Natural killer cell (primary cell): ENCODE measurements around the gene TOLLIP. TPM values are rescaled to one million over a fixed set of nuclear protein-coding genes. Genes with fewer than 3 reads are reported as not detected.
A peak's percentile ranks its signal among the peaks of the same experiment; 100 is the strongest.

Source experiments
- ATAC-seq, 3 donors: fragments of 150-1000 bp in 2 of 3; fragments of 200-7000 bp in 1 of 3; cut with Tn5 transposase; 1 replicate in 1 of 3; 2 replicates in 2 of 3; pipeline ENCODE4 v1.10.0; 2021; ENCODE audit warnings: mild to moderate bottlenecking in 2 of 3, moderate library complexity in 2 of 3
- DNase-seq, 2 donors: peaks; one replicate each; pipeline versions ENCODE4 v3.0.0 to v3.0.0-alpha.2; 2013 to 2021; ENCODE audit warnings: mixed read lengths in 1 of 2
- H3K27ac ChIP-seq: one replicate; pipeline ENCODE4 v1.5.1; 2013; ENCODE audit warnings: mild to moderate bottlenecking, low read length
- H3K27me3 ChIP-seq: one replicate; pipeline ENCODE4 v1.6.1; 2013; ENCODE audit warnings: low read length; ENCODE audit not compliant: control insufficient read depth, insufficient read depth
- H3K36me3 ChIP-seq: one replicate; pipeline ENCODE4 v1.6.1; 2013; ENCODE audit warnings: low read length; ENCODE audit not compliant: control insufficient read depth, insufficient read depth
- H3K4me1 ChIP-seq: one replicate; pipeline ENCODE4 v1.6.1; 2013; ENCODE audit warnings: low read length; ENCODE audit not compliant: control insufficient read depth, insufficient read depth
- H3K4me3 ChIP-seq: one replicate; pipeline ENCODE4 v1.5.1; 2013; ENCODE audit warnings: low read length
- H3K9me3 ChIP-seq: one replicate; pipeline ENCODE4 v1.6.1; 2013; ENCODE audit warnings: low read length; ENCODE audit not compliant: control insufficient read depth, insufficient read depth
- H3K27ac Mint-ChIP-seq, 2 donors: one replicate each; pipeline ENCODE4 v1.8.0; 2022; ENCODE audit warnings: mild to moderate bottlenecking in 2 of 2, mixed read lengths in 2 of 2, moderate library complexity in 1 of 2
- H3K27me3 Mint-ChIP-seq, 2 donors: one replicate each; pipeline ENCODE4 v1.8.0; 2022; ENCODE audit warnings: low read depth in 2 of 2, mixed read lengths in 2 of 2
- H3K36me3 Mint-ChIP-seq: one replicate; pipeline ENCODE4 v1.8.0; 2022; ENCODE audit warnings: mixed read lengths
- H3K4me1 Mint-ChIP-seq, 2 donors: one replicate each; pipeline ENCODE4 v1.8.0; 2022; ENCODE audit warnings: mixed read lengths in 2 of 2
- H3K4me3 Mint-ChIP-seq: one replicate; pipeline ENCODE4 v1.8.0; 2022; ENCODE audit warnings: mild to moderate bottlenecking, moderate library complexity, mixed read lengths
- H3K9me3 Mint-ChIP-seq, 2 donors: one replicate each; pipeline ENCODE4 v1.8.0; 2022; ENCODE audit warnings: mixed read lengths in 2 of 2
- CTCF ChIP-seq: fragments of 200-600 bp; IDR thresholded peaks from one replicate; pipeline ENCODE4 v1.8.0; 2022; ENCODE audit warnings: antibody characterized with exemption
- WGBS: methylation state at CpG from one replicate; pipeline ENCODE4 v1.1.7; 2013; ENCODE audit warnings: missing lambda C conversion rate; ENCODE audit not compliant: insufficient coverage; 5-methylcytosine and 5-hydroxymethylcytosine counted together
- intact Hi-C: fragments of 100-400 bp; cut with micrococcal nuclease; formaldehyde crosslinking; loops from one replicate; pipeline ENCODE4 v1.14.2; 2022
- total RNA-seq, 4 donors: library from RNA; stranded (reverse); fragments of 120-200 nt in 1 of 4; gene quantifications; one replicate each; pipeline versions ENCODE4 v1.2.3 to v1.2.4, GENCODE V29; 2013 to 2022

Gene TOLLIP
- total RNA-seq, 3 donors from 2014 or later (not counting 1 experiment from before 2014, with no cell fraction given): 49.3 to 61.8 (median 54.8) TPM

GRCh38 chr11:1292644-1293618, 16.5 kb downstream of the TOLLIP start:
- peak overlapping the region in 1 of 2 donors; percentile 25 for H3K27ac Mint-ChIP-seq
- H3K36me3 Mint-ChIP-seq: no peaks in the 10 kb centered on the region

GRCh38 chr11:1292018-1292643, 17.3 kb downstream of the TOLLIP start:
- Histone ChIP-seq H3K36me3 (peaks cover 38% of the 10 kb centered on the region), H3K4me1 (no peaks in the 10 kb centered on the region), H3K27me3 (no peaks in the 10 kb centered on the region), H3K9me3 (no peaks in the 10 kb centered on the region), H3K4me3 (no peak overlapping the region), H3K27ac (no peak overlapping the region)
- Mint-ChIP-seq H3K9me3 (no peaks in the 10 kb centered on the region), H3K4me3 (no peak overlapping the region), H3K36me3 (no peaks in the 10 kb centered on the region), H3K27ac (peak overlapping the region in 1 of 2 donors; percentile 25), H3K4me1 (peaks cover 10 to 12% of the 10 kb centered on the region in 2 donors), H3K27me3 (no peaks in the 10 kb centered on the region)
- intact Hi-C loops: no loop called here
- WGBS: 96% methylated on average over 10 of the region's 10 CpGs
- DNase-seq: no peak
- no peak for ATAC-seq
- no peak for TF ChIP-seq CTCF

More at GRCh38 chr11:1292644-1293618, 16.5 kb downstream of the TOLLIP start:
- intact Hi-C loops: no loop called here
- TF ChIP-seq CTCF: no peak
- ATAC-seq (no peak), DNase-seq (no peak)
- no peaks in the 10 kb centered on the region for H3K27me3 ChIP-seq
- no peaks in the 10 kb centered on the region for H3K9me3 ChIP-seq
- no peak overlapping the region for H3K4me3 Mint-ChIP-seq
- WGBS: 95% methylated on average over 43 of the region's 43 CpGs
- no peak overlapping the region for H3K27ac ChIP-seq
- H3K4me3 ChIP-seq: no peak overlapping the region
- H3K4me1 Mint-ChIP-seq: peaks cover 10 to 13% of the 10 kb centered on the region in 2 donors
- H3K36me3 ChIP-seq: peaks cover 37% of the 10 kb centered on the region
- no peaks in the 10 kb centered on the region for H3K9me3 Mint-ChIP-seq
- H3K27me3 Mint-ChIP-seq: no peaks in the 10 kb centered on the region
- no peaks in the 10 kb centered on the region for H3K4me1 ChIP-seq

- H3K27ac ChIP-seq: no peak overlapping the region
- Mint-ChIP-seq H3K36me3 (no peaks in the 10 kb centered on the region), H3K27ac (no peak overlapping the region), H3K9me3 (no peaks in the 10 kb centered on the region), H3K27me3 (no peaks in the 10 kb centered on the region), H3K4me1 (peaks cover 10 to 12% of the 10 kb centered on the region in 2 donors), H3K4me3 (no peak overlapping the region)
- DNase-seq (no peak), ATAC-seq (no peak)
- no peak for TF ChIP-seq CTCF
- intact Hi-C loops: no loop called here
- H3K4me3 ChIP-seq: no peak overlapping the region
- WGBS: 98% methylated on average over 45 of the region's 46 CpGs
- H3K36me3 ChIP-seq: peaks cover 44% of the 10 kb centered on the region
- H3K9me3 ChIP-seq: no peaks in the 10 kb centered on the region
- no peaks in the 10 kb centered on the region for H3K4me1 ChIP-seq
- H3K27me3 ChIP-seq: no peaks in the 10 kb centered on the region
These were observed 18.0 kb downstream of the TOLLIP start for GRCh38 chr11:1291295-1292017.
